Panc1 (cell line): ENCODE measurements around the gene UST. TPM values are rescaled to one million over a fixed set of nuclear protein-coding genes. Genes with fewer than 3 reads are reported as not detected.

Source experiments
- ATAC-seq: fragments of 200-7000 bp; cut with Tn5 transposase; 2 replicates; pipeline ENCODE4 v1.9.1; 2020; ENCODE audit warnings: mild to moderate bottlenecking, moderate library complexity
- BruUV-seq: library from RNA; stranded (reverse); fragments of 400-500 nt; replicated peaks from 2 replicates; lab custom pipeline; 2021; lab: Mats Ljungman, UMichigan
- CTCF ChIA-PET: fragments of 300-600 bp; sonication (Branson Sonifier 250); formaldehyde crosslinking; loops from one replicate; lab custom pipeline; 2022; ENCODE audit warnings: antibody characterized with exemption; lab: Charles Lee
- POLR2A ChIA-PET: fragments of 300-600 bp; sonication (Branson Sonifier 250); formaldehyde crosslinking; loops from one replicate; lab custom pipeline; 2022; ENCODE audit warnings: antibody characterized with exemption; lab: Charles Lee
- DNase-seq: peaks from one replicate; pipeline ENCODE4 v3.0.0-alpha.2; 2010; ENCODE audit warnings: low read depth, low spot score
- H3K27ac ChIP-seq: 2 replicates; pipeline ENCODE4 v1.5.1; 2011; ENCODE audit warnings: mild to moderate bottlenecking, low read length, inconsistent platforms
- H3K27me3 ChIP-seq: fragments of 200-500 bp; sonication (Bioruptor generic); 2 replicates; pipeline ENCODE4 v1.6.0; 2014; ENCODE audit warnings: low read length, inconsistent platforms; ENCODE audit not compliant: control insufficient read depth, insufficient read depth
- H3K36me3 ChIP-seq: fragments of 200-500 bp; sonication (Bioruptor generic); 2 replicates; pipeline ENCODE4 v1.5.1; 2014; ENCODE audit warnings: inconsistent platforms, mild to moderate bottlenecking, low read length, moderate library complexity; ENCODE audit not compliant: control insufficient read depth, insufficient read depth
- H3K4me1 ChIP-seq: 2 replicates; pipeline ENCODE4 v1.5.1; 2011; ENCODE audit warnings: inconsistent platforms, mild to moderate bottlenecking, low read length, moderate library complexity; ENCODE audit not compliant: control insufficient read depth, insufficient read depth
- H3K4me3 ChIP-seq, 2 experiments: 2 replicates each; pipeline ENCODE4 v1.5.1; 2011 to 2012; ENCODE audit warnings: low read depth in 2 of 2, low read length in 2 of 2, mild to moderate bottlenecking in 2 of 2, inconsistent platforms in 1 of 2, moderate library complexity in 1 of 2
- H3K9me3 ChIP-seq: fragments of 200-500 bp; sonication (Bioruptor generic); 2 replicates; pipeline ENCODE4 v1.5.1; 2014; ENCODE audit warnings: low read depth, mild to moderate bottlenecking, inconsistent platforms, low read length, moderate library complexity; ENCODE audit not compliant: control insufficient read depth, insufficient read depth
- POLR2AphosphoS5 ChIP-seq: IDR thresholded peaks from 2 replicates; pipeline ENCODE4 v1.6.1; 2012; ENCODE audit warnings: mild to moderate bottlenecking, low read depth, low read length, moderate library complexity
- SIN3A ChIP-seq: IDR thresholded peaks from 2 replicates; pipeline ENCODE4 v1.6.1; 2012; ENCODE audit warnings: low read depth, mild to moderate bottlenecking, low read length, moderate library complexity, borderline replicate concordance; ENCODE audit not compliant: insufficient read depth
- TCF7L2 ChIP-seq: IDR thresholded peaks from 2 replicates; pipeline ENCODE4 v1.6.1; 2011; ENCODE audit warnings: mild to moderate bottlenecking, low read depth, low read length, inconsistent platforms
- in situ Hi-C: cut with HindIII; loops from 2 replicates; pipeline ENCODE4 v1.10.0; 2016; ENCODE audit warnings: low sequenced_read_pairs, low pct_unique_long_range_greater_than_20kb
- intact Hi-C: fragments of 100-400 bp; cut with micrococcal nuclease; formaldehyde crosslinking; loops from one replicate; pipeline ENCODE4 v1.10.0; 2022; ENCODE audit not compliant: unreplicated experiment
- total RNA-seq: library from RNA; stranded (reverse); gene quantifications from one replicate; pipeline ENCODE4 v1.2.1, GENCODE V29; 2021; ENCODE audit not compliant: unreplicated experiment
- TF ChIP-seq, protein P1 (sequence below), 2 experiments: IDR thresholded peaks; 2 replicates each; pipeline ENCODE4 v1.6.1; 2011 to 2012; ENCODE audit warnings: low read depth in 2 of 2, control low read depth in 1 of 2, low read length in 1 of 2, mild to moderate bottlenecking in 1 of 2, moderate library complexity in 1 of 2; ENCODE audit not compliant: insufficient read depth in 1 of 2
- TF ChIP-seq, protein P2 (sequence below): fragments of 450-650 bp; IDR thresholded peaks from 2 replicates; pipeline ENCODE4 v1.5.1; 2017; ENCODE audit warnings: mild to moderate bottlenecking

The UST gene
- total RNA-seq, 1 experiment from 2014 or later, result 0.15 TPM

- ChIA-PET CTCF (no interaction called here), POLR2A (no interaction called here)
- ATAC-seq (no peak), DNase-seq (no peak)
- H3K27ac ChIP-seq, result no peak overlapping the region
- in situ Hi-C loops (no loop called here), intact Hi-C loops (no loop called here)
- no peak for TF ChIP-seq TCF7L2
- TF ChIP-seq POLR2AphosphoS5, result no peak
- TF ChIP-seq, protein P1, sequence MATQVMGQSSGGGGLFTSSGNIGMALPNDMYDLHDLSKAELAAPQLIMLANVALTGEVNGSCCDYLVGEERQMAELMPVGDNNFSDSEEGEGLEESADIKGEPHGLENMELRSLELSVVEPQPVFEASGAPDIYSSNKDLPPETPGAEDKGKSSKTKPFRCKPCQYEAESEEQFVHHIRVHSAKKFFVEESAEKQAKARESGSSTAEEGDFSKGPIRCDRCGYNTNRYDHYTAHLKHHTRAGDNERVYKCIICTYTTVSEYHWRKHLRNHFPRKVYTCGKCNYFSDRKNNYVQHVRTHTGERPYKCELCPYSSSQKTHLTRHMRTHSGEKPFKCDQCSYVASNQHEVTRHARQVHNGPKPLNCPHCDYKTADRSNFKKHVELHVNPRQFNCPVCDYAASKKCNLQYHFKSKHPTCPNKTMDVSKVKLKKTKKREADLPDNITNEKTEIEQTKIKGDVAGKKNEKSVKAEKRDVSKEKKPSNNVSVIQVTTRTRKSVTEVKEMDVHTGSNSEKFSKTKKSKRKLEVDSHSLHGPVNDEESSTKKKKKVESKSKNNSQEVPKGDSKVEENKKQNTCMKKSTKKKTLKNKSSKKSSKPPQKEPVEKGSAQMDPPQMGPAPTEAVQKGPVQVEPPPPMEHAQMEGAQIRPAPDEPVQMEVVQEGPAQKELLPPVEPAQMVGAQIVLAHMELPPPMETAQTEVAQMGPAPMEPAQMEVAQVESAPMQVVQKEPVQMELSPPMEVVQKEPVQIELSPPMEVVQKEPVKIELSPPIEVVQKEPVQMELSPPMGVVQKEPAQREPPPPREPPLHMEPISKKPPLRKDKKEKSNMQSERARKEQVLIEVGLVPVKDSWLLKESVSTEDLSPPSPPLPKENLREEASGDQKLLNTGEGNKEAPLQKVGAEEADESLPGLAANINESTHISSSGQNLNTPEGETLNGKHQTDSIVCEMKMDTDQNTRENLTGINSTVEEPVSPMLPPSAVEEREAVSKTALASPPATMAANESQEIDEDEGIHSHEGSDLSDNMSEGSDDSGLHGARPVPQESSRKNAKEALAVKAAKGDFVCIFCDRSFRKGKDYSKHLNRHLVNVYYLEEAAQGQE (IDR thresholded peaks at IDR 0.05; ENCODE audit: insufficient read depth in 1 of 2, low read depth in 2 of 2, low read length in 1 of 2), result no peak
- TF ChIP-seq SIN3A, result no peak
- TF ChIP-seq, protein P2, sequence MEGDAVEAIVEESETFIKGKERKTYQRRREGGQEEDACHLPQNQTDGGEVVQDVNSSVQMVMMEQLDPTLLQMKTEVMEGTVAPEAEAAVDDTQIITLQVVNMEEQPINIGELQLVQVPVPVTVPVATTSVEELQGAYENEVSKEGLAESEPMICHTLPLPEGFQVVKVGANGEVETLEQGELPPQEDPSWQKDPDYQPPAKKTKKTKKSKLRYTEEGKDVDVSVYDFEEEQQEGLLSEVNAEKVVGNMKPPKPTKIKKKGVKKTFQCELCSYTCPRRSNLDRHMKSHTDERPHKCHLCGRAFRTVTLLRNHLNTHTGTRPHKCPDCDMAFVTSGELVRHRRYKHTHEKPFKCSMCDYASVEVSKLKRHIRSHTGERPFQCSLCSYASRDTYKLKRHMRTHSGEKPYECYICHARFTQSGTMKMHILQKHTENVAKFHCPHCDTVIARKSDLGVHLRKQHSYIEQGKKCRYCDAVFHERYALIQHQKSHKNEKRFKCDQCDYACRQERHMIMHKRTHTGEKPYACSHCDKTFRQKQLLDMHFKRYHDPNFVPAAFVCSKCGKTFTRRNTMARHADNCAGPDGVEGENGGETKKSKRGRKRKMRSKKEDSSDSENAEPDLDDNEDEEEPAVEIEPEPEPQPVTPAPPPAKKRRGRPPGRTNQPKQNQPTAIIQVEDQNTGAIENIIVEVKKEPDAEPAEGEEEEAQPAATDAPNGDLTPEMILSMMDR, result no peak
- H3K9me3 ChIP-seq, result no peaks in the 10 kb centered on the region
- no TSS peak for BruUV-seq
- H3K27me3 ChIP-seq, result no peaks in the 10 kb centered on the region
- H3K36me3 ChIP-seq, result no peaks in the 10 kb centered on the region; the same call in 1 of the 2 replicates
- H3K4me1 ChIP-seq, result no peaks in the 10 kb centered on the region
- H3K4me3 ChIP-seq, result no peak overlapping the region
Measured at GRCh38 chr6:148893073-148893472, 146.2 kb downstream of the UST start.

DNA sequence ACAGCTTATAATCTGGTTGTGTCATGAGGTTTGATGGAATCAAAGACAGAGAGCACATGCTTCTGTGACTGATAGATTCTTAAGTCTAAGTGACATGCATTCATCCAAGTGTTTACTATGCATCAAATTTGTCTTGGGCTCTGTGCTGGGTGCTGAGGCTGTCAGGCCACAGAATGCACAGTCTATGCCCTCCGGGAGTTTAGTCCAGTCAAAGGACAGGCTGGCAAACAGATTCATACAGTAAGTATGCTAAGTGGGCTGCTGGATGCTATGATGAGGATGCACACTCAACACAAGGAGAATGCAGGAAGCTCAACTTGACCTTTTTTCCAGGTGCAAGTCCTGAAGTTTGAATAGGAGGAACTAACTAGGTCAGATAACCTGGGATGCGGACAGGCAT is 146.7 kb downstream of the UST start:
- TF ChIP-seq, protein P1 (IDR thresholded peaks at IDR 0.05; ENCODE audit: insufficient read depth in 1 of 2, low read depth in 2 of 2, low read length in 1 of 2), result no peak
- TF ChIP-seq, protein P2, result no peak
- TF ChIP-seq SIN3A (no peak), TCF7L2 (no peak), POLR2AphosphoS5 (no peak)
- in situ Hi-C loops (no loop called here), intact Hi-C loops (no loop called here)
- H3K27me3 ChIP-seq, result no peaks in the 10 kb centered on the region
- no TSS peak for BruUV-seq
- ATAC-seq (no peak), DNase-seq (no peak)
- no peaks in the 10 kb centered on the region for H3K9me3 ChIP-seq
- ChIA-PET CTCF (no interaction called here), POLR2A (no interaction called here)
- H3K36me3 ChIP-seq, result no peaks in the 10 kb centered on the region; the same call in 1 of the 2 replicates
- H3K4me1 ChIP-seq, result no peaks in the 10 kb centered on the region
- H3K4me3 ChIP-seq, result no peak overlapping the region
- no peak overlapping the region for H3K27ac ChIP-seq
